Subcutaneous abdominal adipose tissue (tissue), 5 donors: Measurements from ENCODE around the gene CPA2.
"Not testable (repeated sequence)": the region's sequence is repeated elsewhere in the genome, so short reads cannot be mapped to it uniquely, and the experiment has no call there.

Experiments used
- H3K27ac ChIP-seq: one replicate; pipeline ENCODE4 v1.7.0; 2013; ENCODE audit warnings: low read depth, mild to moderate bottlenecking, inconsistent platforms, low read length, moderate library complexity
- H3K27me3 ChIP-seq, 5 donors: one replicate each; pipeline ENCODE4 v1.7.0; 2013; ENCODE audit warnings: low read length in 5 of 5, inconsistent platforms in 1 of 5; ENCODE audit not compliant: control insufficient read depth in 5 of 5, insufficient read depth in 4 of 5
- H3K36me3 ChIP-seq, 5 donors: one replicate each; pipeline ENCODE4 v1.7.0; 2013; ENCODE audit warnings: low read length in 5 of 5; ENCODE audit not compliant: control insufficient read depth in 5 of 5, insufficient read depth in 5 of 5
- H3K4me1 ChIP-seq, 5 donors: one replicate each; pipeline ENCODE4 v1.7.0; 2013; ENCODE audit warnings: low read length in 5 of 5, mild to moderate bottlenecking in 3 of 5, moderate library complexity in 1 of 5; ENCODE audit not compliant: control insufficient read depth in 5 of 5, insufficient read depth in 5 of 5
- H3K4me3 ChIP-seq, 5 donors: one replicate each; pipeline ENCODE4 v1.7.0; 2013; ENCODE audit warnings: low read length in 5 of 5, low read depth in 1 of 5
- H3K9ac ChIP-seq, 5 donors: one replicate each; pipeline ENCODE4 v1.7.0; 2013; ENCODE audit warnings: low read length in 5 of 5, mild to moderate bottlenecking in 4 of 5, moderate library complexity in 3 of 5
- H3K9me3 ChIP-seq, 5 donors: one replicate each; pipeline ENCODE4 v1.7.0; 2013; ENCODE audit warnings: low read length in 5 of 5; ENCODE audit not compliant: control insufficient read depth in 5 of 5
- donor health status: healthy.
- donor health status: healthy.
- donor health status: healthy.
- donor health status: healthy.
- donor health status: healthy.

The CPA2 gene

DNA sequence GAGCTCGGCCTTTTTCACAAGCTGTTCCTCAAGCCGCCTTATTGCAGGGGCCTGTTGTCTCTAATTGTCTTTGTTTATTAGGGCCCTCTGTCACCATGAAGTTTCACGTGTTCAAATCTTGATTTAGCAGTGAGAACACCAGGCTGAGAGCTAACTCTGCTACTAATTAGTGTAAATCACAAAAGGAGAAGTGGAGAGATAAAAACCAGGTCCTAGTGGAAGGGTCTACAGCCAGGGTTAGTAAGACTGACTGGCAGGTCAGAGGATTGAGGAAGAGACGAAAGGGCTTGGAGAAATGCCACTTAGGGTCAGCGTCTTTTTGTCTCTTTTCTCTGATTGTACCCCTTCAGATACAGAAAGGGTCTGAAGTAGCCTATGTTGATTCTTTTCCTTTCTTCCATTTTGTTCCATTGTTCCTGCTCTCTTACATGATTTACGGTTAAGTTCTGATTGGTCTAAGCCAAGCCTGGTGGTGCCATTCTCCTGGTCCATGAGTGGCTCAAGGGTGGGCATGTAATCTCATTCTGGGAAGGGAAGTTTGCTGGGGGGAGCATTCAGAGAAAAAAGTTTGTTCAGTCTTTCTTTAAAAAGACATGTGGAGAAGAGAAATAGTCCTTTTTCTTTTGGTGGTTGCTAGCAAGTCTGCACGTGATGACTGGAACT, 37.7 kb upstream of the CPA2 start:
- Histone ChIP-seq H3K4me1 (no peaks in the 10 kb centered on the region), H3K9ac (no peak overlapping the region), H3K27ac (no peak overlapping the region), H3K27me3 (no peaks in the 10 kb centered on the region), H3K4me3 (no peak overlapping the region), H3K9me3 (peaks cover 0 to 6% (median 3%) of the 10 kb centered on the region in 5 donors), H3K36me3 (no peaks in the 10 kb centered on the region)

DNA sequence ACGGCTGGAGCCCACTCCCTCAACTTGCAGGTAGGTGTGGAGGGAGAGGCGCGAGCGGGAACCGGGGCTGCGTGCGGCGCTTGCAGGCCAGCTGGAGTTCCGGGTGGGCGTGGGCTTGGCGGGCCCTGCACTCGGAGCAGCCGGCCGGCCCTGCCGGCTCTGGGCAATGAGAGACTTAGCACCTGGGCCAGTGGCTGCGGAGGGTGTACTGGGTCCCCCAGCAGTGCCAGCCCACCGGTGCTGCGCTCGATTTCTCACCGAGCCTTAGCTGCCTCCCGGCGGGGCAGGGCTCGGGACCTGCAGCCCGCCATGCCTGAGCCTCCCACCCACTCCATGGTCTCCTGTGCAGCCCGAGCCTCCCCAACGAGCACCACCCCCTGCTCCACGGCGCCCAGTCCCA, 36.7 kb upstream of the CPA2 start:
- not testable (repeated sequence) for H3K9ac ChIP-seq, H3K27me3 ChIP-seq, H3K4me1 ChIP-seq, H3K27ac ChIP-seq, H3K4me3 ChIP-seq, H3K9me3 ChIP-seq, H3K36me3 ChIP-seq

DNA sequence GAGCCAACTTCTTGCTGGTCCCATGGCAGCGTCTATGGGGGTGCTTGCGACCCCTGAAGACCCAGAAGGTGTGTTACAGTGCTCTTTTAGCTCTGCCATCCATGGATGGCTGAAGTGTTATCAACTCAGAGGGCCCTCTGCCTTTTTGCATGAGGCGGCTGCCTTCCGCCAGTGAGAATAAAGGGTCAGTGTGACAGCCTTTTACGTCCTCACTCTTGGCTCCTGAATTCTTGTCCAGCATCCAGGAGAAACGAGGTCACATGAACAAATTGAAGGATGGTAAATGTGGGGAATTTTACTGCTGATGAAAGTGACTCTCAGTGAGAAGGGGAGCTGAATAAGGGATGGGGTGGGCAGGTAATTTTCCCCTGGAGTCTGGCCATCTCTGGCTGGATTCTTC, 34.9 kb upstream of the CPA2 start:
- Histone ChIP-seq H3K9me3 (peaks cover 0 to under 1% (median 0%) of the 10 kb centered on the region in 5 donors), H3K9ac (no peak overlapping the region)

DNA sequence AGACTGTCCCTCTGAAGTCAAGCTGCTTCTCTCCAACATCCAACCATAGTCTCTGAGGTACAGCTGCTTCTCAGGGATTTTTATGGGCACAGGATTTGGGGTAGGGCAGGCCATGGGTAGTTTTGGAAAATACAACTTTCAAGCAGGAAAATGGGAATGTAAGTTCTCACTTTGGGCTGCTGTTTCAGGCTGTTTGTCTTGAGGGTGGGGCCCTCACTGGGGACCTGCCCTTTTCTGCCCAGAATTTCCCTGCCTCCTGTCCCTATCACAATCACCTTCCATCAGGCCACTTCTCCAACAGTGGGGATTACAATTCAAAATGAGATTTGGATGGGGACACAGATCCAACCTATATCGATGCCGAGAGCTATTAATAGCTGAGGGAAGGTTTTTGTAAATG, 34.5 kb upstream of the CPA2 start:
- H3K9ac ChIP-seq: no peak overlapping the region
- no peak overlapping the region for H3K27ac ChIP-seq
- no peaks in the 10 kb centered on the region for H3K9me3 ChIP-seq
- no peaks in the 10 kb centered on the region for H3K36me3 ChIP-seq
- no peaks in the 10 kb centered on the region for H3K27me3 ChIP-seq
- H3K4me3 ChIP-seq: no peak overlapping the region
- no peaks in the 10 kb centered on the region for H3K4me1 ChIP-seq

More for the DNA sequence above, 34.9 kb upstream of the CPA2 start:
- H3K27ac ChIP-seq: no peak overlapping the region
- no peaks in the 10 kb centered on the region for H3K4me1 ChIP-seq
- H3K4me3 ChIP-seq: no peak overlapping the region
- H3K27me3 ChIP-seq: no peaks in the 10 kb centered on the region
- no peaks in the 10 kb centered on the region for H3K36me3 ChIP-seq

DNA sequence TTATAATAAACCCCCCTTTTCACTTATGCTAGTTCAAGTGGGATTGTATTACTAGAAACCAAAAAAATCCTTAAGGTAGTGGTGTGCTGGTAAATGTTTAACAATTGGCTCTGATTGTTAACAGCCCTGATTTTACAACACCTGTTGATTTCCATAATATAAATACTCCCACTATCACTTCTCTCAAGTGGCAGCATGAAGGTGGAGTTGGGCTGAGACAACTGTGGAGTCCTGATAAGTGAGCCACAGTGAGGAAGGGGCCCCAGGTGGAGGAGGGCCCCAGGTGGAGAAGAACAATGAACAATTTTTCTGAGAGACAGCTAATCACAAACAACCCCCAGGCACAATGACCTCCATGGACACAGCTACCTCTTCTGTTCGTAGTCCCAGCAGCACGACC, 32.6 kb upstream of the CPA2 start:
- H3K36me3 ChIP-seq: no peaks in the 10 kb centered on the region
- H3K27ac ChIP-seq: no peak overlapping the region
- no peaks in the 10 kb centered on the region for H3K4me1 ChIP-seq
- no peaks in the 10 kb centered on the region for H3K27me3 ChIP-seq
- no peak overlapping the region for H3K4me3 ChIP-seq
- H3K9ac ChIP-seq: no peak overlapping the region
- H3K9me3 ChIP-seq: no peaks in the 10 kb centered on the region

DNA sequence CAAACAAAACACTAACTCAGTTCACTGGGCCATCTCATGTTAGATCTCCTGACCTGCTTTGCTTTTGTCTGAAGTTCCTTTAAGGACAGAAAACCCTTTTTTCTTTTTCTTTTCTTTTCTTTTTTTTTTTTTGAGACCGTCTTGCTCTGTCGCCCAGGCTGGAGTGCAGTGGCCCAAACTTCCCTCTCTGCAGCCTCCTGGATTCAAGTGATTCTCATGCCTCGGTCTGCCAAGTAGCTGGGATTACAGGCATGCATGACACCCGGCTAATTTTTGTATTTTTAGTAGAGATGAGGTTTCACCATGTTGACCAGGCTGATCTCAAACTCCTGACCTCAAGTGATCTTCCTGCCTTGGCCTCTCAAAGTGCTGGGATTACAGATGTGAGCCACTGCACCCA, 30.3 kb upstream of the CPA2 start:
- H3K27me3 ChIP-seq, H3K4me1 ChIP-seq, H3K9me3 ChIP-seq, H3K9ac ChIP-seq, H3K4me3 ChIP-seq, H3K27ac ChIP-seq, H3K36me3 ChIP-seq: not testable (repeated sequence)

DNA sequence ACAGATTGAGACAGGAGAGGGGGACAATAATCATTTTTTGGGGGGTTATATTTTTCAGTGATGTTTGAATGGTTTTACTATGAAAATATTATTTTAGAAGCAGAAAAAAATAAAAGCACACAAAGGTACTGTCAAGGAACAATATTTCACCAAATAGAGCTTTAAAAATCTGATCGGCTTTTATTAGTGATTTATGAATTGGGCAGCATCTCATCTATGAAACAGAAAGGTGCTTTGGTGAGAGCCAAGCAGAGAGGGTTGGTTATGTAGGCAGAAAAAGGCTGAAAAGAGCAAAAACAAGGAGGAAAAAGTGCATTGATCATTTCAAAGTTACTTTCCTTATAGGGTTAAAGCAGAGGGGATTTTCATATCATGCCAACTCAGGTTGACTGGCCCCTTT, 26.4 kb upstream of the CPA2 start:
- Histone ChIP-seq H3K4me3 (no peak overlapping the region), H3K27me3 (no peaks in the 10 kb centered on the region)

DNA sequence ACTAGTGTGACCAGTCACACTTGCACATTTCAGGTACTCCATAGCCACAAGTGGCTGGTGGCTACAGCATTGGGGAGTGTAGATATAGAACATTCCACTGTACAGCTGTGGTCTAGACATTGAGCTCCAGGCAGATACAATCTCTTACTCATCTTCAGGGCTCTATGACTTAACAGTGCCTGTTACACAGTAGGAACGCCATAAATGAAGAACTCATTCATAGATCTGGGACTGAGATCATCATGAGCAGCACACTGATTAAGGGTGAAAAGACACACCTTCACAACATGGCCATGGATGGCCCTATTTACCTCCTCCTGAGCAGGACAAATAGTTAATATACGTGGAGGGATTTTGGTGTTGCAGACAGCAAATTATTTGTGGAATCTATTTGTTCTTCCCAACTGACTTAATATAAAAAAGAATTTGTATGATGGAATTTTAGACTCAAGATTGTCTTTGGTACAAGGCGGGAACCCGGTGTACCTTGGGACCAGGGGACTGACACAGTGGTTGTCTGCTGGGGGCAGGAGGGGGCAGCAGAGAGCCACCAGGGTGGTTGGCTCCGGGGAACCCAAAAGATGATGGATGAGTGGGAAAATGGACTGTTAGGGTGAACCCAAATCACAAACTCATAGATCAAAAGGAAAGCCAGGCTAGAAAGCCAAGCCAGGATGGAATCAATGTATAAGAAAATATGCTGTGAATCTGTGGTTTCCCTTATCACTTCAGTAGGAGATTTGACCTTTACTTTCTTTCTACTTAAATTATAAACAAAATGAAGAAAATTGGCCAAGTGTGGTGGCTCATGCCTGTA, 24.3 kb upstream of the CPA2 start:
- no peaks in the 10 kb centered on the region for H3K27me3 ChIP-seq
- no peaks in the 10 kb centered on the region for H3K4me1 ChIP-seq
- H3K4me3 ChIP-seq: no peak overlapping the region
- H3K9ac ChIP-seq: no peak overlapping the region
- no peak overlapping the region for H3K27ac ChIP-seq
- no peaks in the 10 kb centered on the region for H3K36me3 ChIP-seq
- no peaks in the 10 kb centered on the region for H3K9me3 ChIP-seq

More for the DNA sequence above, 26.4 kb upstream of the CPA2 start:
- H3K9me3 ChIP-seq: no peaks in the 10 kb centered on the region
- H3K27ac ChIP-seq: no peak overlapping the region
- no peaks in the 10 kb centered on the region for H3K4me1 ChIP-seq
- no peaks in the 10 kb centered on the region for H3K36me3 ChIP-seq
- no peak overlapping the region for H3K9ac ChIP-seq

DNA sequence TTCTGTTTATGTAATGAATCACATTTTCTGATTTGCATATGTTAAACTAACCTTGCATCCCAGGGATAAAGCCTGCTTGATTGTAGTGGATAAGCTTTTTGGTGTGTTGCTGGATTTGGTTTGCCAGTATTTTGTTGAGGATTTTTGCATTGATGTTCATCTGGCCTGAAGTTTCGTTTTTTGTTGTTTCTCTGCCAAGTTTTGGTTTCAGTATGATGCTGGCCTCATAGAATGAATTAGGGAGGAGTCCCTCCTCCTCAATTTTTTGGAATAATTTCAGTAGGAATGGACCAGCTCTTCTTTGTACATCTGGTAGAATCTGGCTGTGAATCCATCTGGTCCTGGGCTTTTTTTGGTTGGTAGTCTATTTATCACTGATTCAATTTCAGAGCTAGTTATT, 23.2 kb upstream of the CPA2 start:
- H3K9me3 ChIP-seq, H3K27ac ChIP-seq, H3K36me3 ChIP-seq, H3K4me3 ChIP-seq, H3K27me3 ChIP-seq, H3K4me1 ChIP-seq, H3K9ac ChIP-seq: not testable (repeated sequence)

DNA sequence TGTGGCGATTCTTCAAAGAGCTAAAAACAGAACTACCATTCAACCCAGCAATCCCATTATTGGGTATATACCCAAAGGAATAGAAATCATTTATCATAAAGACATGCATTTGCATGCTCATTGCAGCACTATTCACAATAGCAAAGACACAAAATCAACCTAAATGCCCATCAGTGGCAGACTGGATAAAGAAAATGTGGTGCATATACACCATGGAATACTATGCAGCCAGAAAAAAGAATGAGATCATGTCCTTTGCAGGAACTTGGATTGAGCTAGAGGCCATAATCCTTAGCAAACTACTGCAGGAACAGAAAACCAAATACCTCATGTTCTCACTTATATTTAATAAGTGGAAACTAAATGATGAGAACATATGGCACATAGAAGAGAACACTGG, 20.2 kb upstream of the CPA2 start:
- H3K9me3 ChIP-seq, H3K27me3 ChIP-seq, H3K4me3 ChIP-seq, H3K4me1 ChIP-seq, H3K36me3 ChIP-seq, H3K9ac ChIP-seq, H3K27ac ChIP-seq: not testable (repeated sequence)
